GM12878 (cell line): ENCODE data around the gene PRSS27. TPM values are rescaled to one million over a fixed set of nuclear protein-coding genes. Genes with fewer than 3 reads are reported as not detected.
A peak's percentile ranks its signal among the peaks of the same experiment; 100 is the strongest.

ENCODE experiments used
- ATF7 ChIP-seq: fragments of 450-650 bp; IDR thresholded peaks from 2 replicates; pipeline ENCODE4 v1.6.1; 2016; ENCODE audit warnings: low read depth, mild to moderate bottlenecking
- BHLHE40 ChIP-seq, 2 experiments: fragments of 450-650 bp in 1 of 2; IDR thresholded peaks; 2 replicates each; pipeline ENCODE4 v1.6.1; 2011 to 2017; ENCODE audit warnings: low read depth in 2 of 2, borderline replicate concordance in 1 of 2, improper control_type of control experiment in 1 of 2, low read length in 1 of 2, mild to moderate bottlenecking in 1 of 2
- BMI1 ChIP-seq: fragments of 450-650 bp; IDR thresholded peaks from 2 replicates; pipeline ENCODE4 v1.6.1; 2016; ENCODE audit warnings: mild to moderate bottlenecking, moderate library complexity, borderline replicate concordance
- CBFB ChIP-seq: IDR thresholded peaks from 2 replicates; pipeline ENCODE4 v1.6.1; 2016; ENCODE audit warnings: antibody characterized with exemption, low read depth
- CHD2 ChIP-seq: IDR thresholded peaks from 2 replicates; pipeline ENCODE4 v1.6.1; 2011; ENCODE audit warnings: low read depth, low read length, improper control_type of control experiment, borderline replicate concordance
- EED ChIP-seq: sonication (generic); IDR thresholded peaks from 2 replicates; pipeline ENCODE4 v1.6.1; 2016; ENCODE audit warnings: antibody characterized with exemption, low read depth
- EGR1 ChIP-seq, 2 experiments: IDR thresholded peaks; 1 replicate in 1 of 2; 2 replicates in 1 of 2; pipeline ENCODE4 v1.6.1; 2011 to 2012; ENCODE audit warnings: low read depth in 2 of 2, low read length in 2 of 2, borderline replicate concordance in 1 of 2, mild to moderate bottlenecking in 1 of 2, moderate library complexity in 1 of 2
- ETV6 ChIP-seq, 2 experiments: fragments of 450-650 bp in 1 of 2; IDR thresholded peaks in 1 of 2; conservative IDR thresholded peaks in 1 of 2; 2 replicates each; pipeline ENCODE4 v1.6.1; 2014; ENCODE audit warnings: antibody characterized with exemption in 1 of 2, borderline replicate concordance in 1 of 2, low read depth in 1 of 2, mild to moderate bottlenecking in 1 of 2, moderate library complexity in 1 of 2
- IKZF2 ChIP-seq, 2 experiments: fragments of 450-650 bp; IDR thresholded peaks; 2 replicates each; pipeline ENCODE4 v1.6.1; 2017; ENCODE audit warnings: mild to moderate bottlenecking in 2 of 2, moderate library complexity in 2 of 2
- IRF5 ChIP-seq: fragments of 450-650 bp; IDR thresholded peaks from 2 replicates; pipeline ENCODE4 v1.6.1; 2017; ENCODE audit warnings: borderline replicate concordance
- MTA2 ChIP-seq: fragments of 450-650 bp; IDR thresholded peaks from 2 replicates; pipeline ENCODE4 v1.6.1; 2016; ENCODE audit warnings: low read depth, mild to moderate bottlenecking, moderate library complexity
- MYC ChIP-seq: IDR thresholded peaks from 2 replicates; pipeline ENCODE4 v1.6.1; 2011; ENCODE audit warnings: mild to moderate bottlenecking, low read length, moderate library complexity, inconsistent platforms; ENCODE audit not compliant: insufficient read depth, insufficient replicate concordance, insufficient read length, severe bottlenecking
- NKRF ChIP-seq: fragments of 450-650 bp; conservative IDR thresholded peaks from 2 replicates; pipeline ENCODE4 v1.6.1; 2017; ENCODE audit warnings: mild to moderate bottlenecking, moderate library complexity
- PBX3 ChIP-seq: IDR thresholded peaks from 2 replicates; pipeline ENCODE4 v1.6.1; 2011; ENCODE audit warnings: mild to moderate bottlenecking, low read depth, low read length, moderate library complexity; ENCODE audit not compliant: insufficient replicate concordance
- RUNX3 ChIP-seq: IDR thresholded peaks from 2 replicates; pipeline ENCODE4 v1.6.1; 2012; ENCODE audit warnings: low read length, inconsistent platforms
- SPI1 ChIP-seq: IDR thresholded peaks from 2 replicates; pipeline ENCODE4 v1.6.1; 2011; ENCODE audit warnings: low read depth, mild to moderate bottlenecking, low read length, moderate library complexity, borderline replicate concordance; ENCODE audit not compliant: insufficient read depth
- polyA plus RNA-seq, 11 experiments: library from polyadenylated mRNA; depleted of rRNA in 4 of 11; unstranded in 6 of 11; stranded (reverse) in 5 of 11; fragments of >200 nt; fragmentation: Nextera tagmentation in 4 of 11; fragmentation: Illumina TruSeq in 1 of 11; extraction: Ambion mirVana in 4 of 11; extraction: Trizol in 1 of 11; gene quantifications; 1 replicate in 1 of 11; 2 replicates in 10 of 11; pipeline versions ENCODE4 v1.2.1 to v1.2.3, GENCODE V29; 2011 to 2016; ENCODE audit warnings: inconsistent platforms in 2 of 11, missing spikeins in 2 of 11, low read depth in 1 of 11
- total RNA-seq, 4 experiments: library from RNA; depleted of rRNA in 3 of 4; stranded (reverse); fragments of >200 nt in 3 of 4; fragmentation: Illumina TruSeq in 1 of 4; extraction: Trizol in 1 of 4; gene quantifications; 2 replicates each; pipeline versions ENCODE4 v1.2.1 to v1.2.3, GENCODE V29; 2013 to 2021
- TF ChIP-seq, protein P1 (sequence below): fragments of 450-650 bp; IDR thresholded peaks from 2 replicates; pipeline ENCODE4 v1.6.1; 2017; ENCODE audit warnings: mild to moderate bottlenecking, moderate library complexity
- TF ChIP-seq, protein P2 (sequence below): IDR thresholded peaks from 2 replicates; pipeline ENCODE4 v1.6.1; 2011; ENCODE audit warnings: low read depth, low read length, improper control_type of control experiment, borderline replicate concordance

The PRSS27 gene
- total and polyA plus RNA-seq, 10 of the 15 experiments (the other 5 are each of a cell fraction or from before 2014, with no cell fraction given): 0.18 to 1.8 (median 0.51) TPM; not detected in 2

GRCh38 chr16:2686912-2687507, 33.0 kb downstream of the PRSS27 start (continued):
- TF ChIP-seq, protein P1, sequence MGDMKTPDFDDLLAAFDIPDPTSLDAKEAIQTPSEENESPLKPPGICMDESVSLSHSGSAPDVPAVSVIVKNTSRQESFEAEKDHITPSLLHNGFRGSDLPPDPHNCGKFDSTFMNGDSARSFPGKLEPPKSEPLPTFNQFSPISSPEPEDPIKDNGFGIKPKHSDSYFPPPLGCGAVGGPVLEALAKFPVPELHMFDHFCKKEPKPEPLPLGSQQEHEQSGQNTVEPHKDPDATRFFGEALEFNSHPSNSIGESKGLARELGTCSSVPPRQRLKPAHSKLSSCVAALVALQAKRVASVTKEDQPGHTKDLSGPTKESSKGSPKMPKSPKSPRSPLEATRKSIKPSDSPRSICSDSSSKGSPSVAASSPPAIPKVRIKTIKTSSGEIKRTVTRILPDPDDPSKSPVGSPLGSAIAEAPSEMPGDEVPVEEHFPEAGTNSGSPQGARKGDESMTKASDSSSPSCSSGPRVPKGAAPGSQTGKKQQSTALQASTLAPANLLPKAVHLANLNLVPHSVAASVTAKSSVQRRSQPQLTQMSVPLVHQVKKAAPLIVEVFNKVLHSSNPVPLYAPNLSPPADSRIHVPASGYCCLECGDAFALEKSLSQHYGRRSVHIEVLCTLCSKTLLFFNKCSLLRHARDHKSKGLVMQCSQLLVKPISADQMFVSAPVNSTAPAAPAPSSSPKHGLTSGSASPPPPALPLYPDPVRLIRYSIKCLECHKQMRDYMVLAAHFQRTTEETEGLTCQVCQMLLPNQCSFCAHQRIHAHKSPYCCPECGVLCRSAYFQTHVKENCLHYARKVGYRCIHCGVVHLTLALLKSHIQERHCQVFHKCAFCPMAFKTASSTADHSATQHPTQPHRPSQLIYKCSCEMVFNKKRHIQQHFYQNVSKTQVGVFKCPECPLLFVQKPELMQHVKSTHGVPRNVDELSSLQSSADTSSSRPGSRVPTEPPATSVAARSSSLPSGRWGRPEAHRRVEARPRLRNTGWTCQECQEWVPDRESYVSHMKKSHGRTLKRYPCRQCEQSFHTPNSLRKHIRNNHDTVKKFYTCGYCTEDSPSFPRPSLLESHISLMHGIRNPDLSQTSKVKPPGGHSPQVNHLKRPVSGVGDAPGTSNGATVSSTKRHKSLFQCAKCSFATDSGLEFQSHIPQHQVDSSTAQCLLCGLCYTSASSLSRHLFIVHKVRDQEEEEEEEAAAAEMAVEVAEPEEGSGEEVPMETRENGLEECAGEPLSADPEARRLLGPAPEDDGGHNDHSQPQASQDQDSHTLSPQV: no peak
- no peak for TF ChIP-seq PBX3
- TF ChIP-seq MTA2: peak; percentile 73; the same call in 1 of the 2 replicates
- TF ChIP-seq ETV6 (conservative IDR thresholded peaks at IDR 0.05 in 1 of 2, IDR thresholded peaks at IDR 0.05 in 1 of 2; ENCODE audit: borderline replicate concordance in 1 of 2, low read depth in 1 of 2): peak in 1 of 2 experiments; percentile 58; a peak in 1 of 4 replicates
- 0 out of 3 replicates have a peak, but pooled peaks of 1 of the 2 experiments have one; percentile 23 for TF ChIP-seq EGR1 (IDR thresholded peaks at IDR 0.05; ENCODE audit: borderline replicate concordance in 1 of 2, low read depth in 2 of 2, low read length in 2 of 2)
- peak; percentile 99 for TF ChIP-seq SPI1
- TF ChIP-seq, protein P2, sequence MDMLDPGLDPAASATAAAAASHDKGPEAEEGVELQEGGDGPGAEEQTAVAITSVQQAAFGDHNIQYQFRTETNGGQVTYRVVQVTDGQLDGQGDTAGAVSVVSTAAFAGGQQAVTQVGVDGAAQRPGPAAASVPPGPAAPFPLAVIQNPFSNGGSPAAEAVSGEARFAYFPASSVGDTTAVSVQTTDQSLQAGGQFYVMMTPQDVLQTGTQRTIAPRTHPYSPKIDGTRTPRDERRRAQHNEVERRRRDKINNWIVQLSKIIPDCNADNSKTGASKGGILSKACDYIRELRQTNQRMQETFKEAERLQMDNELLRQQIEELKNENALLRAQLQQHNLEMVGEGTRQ: peak; percentile 17; the same call in 1 of the 2 replicates
- TF ChIP-seq RUNX3: peak; percentile 69
- TF ChIP-seq CBFB: peak; percentile 46; the same call in 1 of the 2 replicates
- TF ChIP-seq IRF5: no peak
- peak; percentile 65; the same call in 1 of the 2 replicates for TF ChIP-seq EED
- peak; percentile 38; the same call in 1 of the 2 replicates for TF ChIP-seq CHD2
- peak; percentile 48; the same call in 1 of the 2 replicates for TF ChIP-seq NKRF
- TF ChIP-seq IKZF2 (IDR thresholded peaks at IDR 0.05): peak; percentile 51 to 73; a peak in 3 of 4 replicates
- 0 out of 2 replicates have a peak, but pooled peaks have one; percentile 33 for TF ChIP-seq BMI1
- TF ChIP-seq MYC: no peak
- peak; percentile 85 to 86 for TF ChIP-seq BHLHE40 (IDR thresholded peaks at IDR 0.05; ENCODE audit: borderline replicate concordance in 1 of 2, low read depth in 2 of 2, low read length in 1 of 2)
- peak; percentile 44; the same call in 1 of the 2 replicates for TF ChIP-seq ATF7
